Natural killer cell (primary cell): Measurements from ENCODE around the gene PCAT7. TPM values are rescaled to one million over a fixed set of nuclear protein-coding genes. Genes with fewer than 3 reads are reported as not detected.
A peak's percentile ranks its signal among the peaks of the same experiment; 100 is the strongest.

Experiments used
- ATAC-seq, 3 donors: fragments of 150-1000 bp in 2 of 3; fragments of 200-7000 bp in 1 of 3; cut with Tn5 transposase; 1 replicate in 1 of 3; 2 replicates in 2 of 3; pipeline ENCODE4 v1.10.0; 2021; ENCODE audit warnings: mild to moderate bottlenecking in 2 of 3, moderate library complexity in 2 of 3
- DNase-seq, 2 donors: peaks; one replicate each; pipeline versions ENCODE4 v3.0.0 to v3.0.0-alpha.2; 2013 to 2021; ENCODE audit warnings: mixed read lengths in 1 of 2
- H3K27ac ChIP-seq: one replicate; pipeline ENCODE4 v1.5.1; 2013; ENCODE audit warnings: mild to moderate bottlenecking, low read length
- H3K27me3 ChIP-seq: one replicate; pipeline ENCODE4 v1.6.1; 2013; ENCODE audit warnings: low read length; ENCODE audit not compliant: control insufficient read depth, insufficient read depth
- H3K36me3 ChIP-seq: one replicate; pipeline ENCODE4 v1.6.1; 2013; ENCODE audit warnings: low read length; ENCODE audit not compliant: control insufficient read depth, insufficient read depth
- H3K4me1 ChIP-seq: one replicate; pipeline ENCODE4 v1.6.1; 2013; ENCODE audit warnings: low read length; ENCODE audit not compliant: control insufficient read depth, insufficient read depth
- H3K4me3 ChIP-seq: one replicate; pipeline ENCODE4 v1.5.1; 2013; ENCODE audit warnings: low read length
- H3K9me3 ChIP-seq: one replicate; pipeline ENCODE4 v1.6.1; 2013; ENCODE audit warnings: low read length; ENCODE audit not compliant: control insufficient read depth, insufficient read depth
- H3K27ac Mint-ChIP-seq, 2 donors: one replicate each; pipeline ENCODE4 v1.8.0; 2022; ENCODE audit warnings: mild to moderate bottlenecking in 2 of 2, mixed read lengths in 2 of 2, moderate library complexity in 1 of 2
- H3K27me3 Mint-ChIP-seq, 2 donors: one replicate each; pipeline ENCODE4 v1.8.0; 2022; ENCODE audit warnings: low read depth in 2 of 2, mixed read lengths in 2 of 2
- H3K36me3 Mint-ChIP-seq: one replicate; pipeline ENCODE4 v1.8.0; 2022; ENCODE audit warnings: mixed read lengths
- H3K4me1 Mint-ChIP-seq, 2 donors: one replicate each; pipeline ENCODE4 v1.8.0; 2022; ENCODE audit warnings: mixed read lengths in 2 of 2
- H3K4me3 Mint-ChIP-seq: one replicate; pipeline ENCODE4 v1.8.0; 2022; ENCODE audit warnings: mild to moderate bottlenecking, moderate library complexity, mixed read lengths
- H3K9me3 Mint-ChIP-seq, 2 donors: one replicate each; pipeline ENCODE4 v1.8.0; 2022; ENCODE audit warnings: mixed read lengths in 2 of 2
- CTCF ChIP-seq: fragments of 200-600 bp; IDR thresholded peaks from one replicate; pipeline ENCODE4 v1.8.0; 2022; ENCODE audit warnings: antibody characterized with exemption
- WGBS: methylation state at CpG from one replicate; pipeline ENCODE4 v1.1.7; 2013; ENCODE audit warnings: missing lambda C conversion rate; ENCODE audit not compliant: insufficient coverage; 5-methylcytosine and 5-hydroxymethylcytosine counted together
- intact Hi-C: fragments of 100-400 bp; cut with micrococcal nuclease; formaldehyde crosslinking; loops from one replicate; pipeline ENCODE4 v1.14.2; 2022
- total RNA-seq, 4 donors: library from RNA; stranded (reverse); fragments of 120-200 nt in 1 of 4; gene quantifications; one replicate each; pipeline versions ENCODE4 v1.2.3 to v1.2.4, GENCODE V29; 2013 to 2022

The PCAT7 gene
- total RNA-seq, 3 donors from 2014 or later (not counting 1 experiment from before 2014, with no cell fraction given) = not detected

- Mint-ChIP-seq H3K9me3 (no peaks in the 10 kb centered on the region), H3K36me3 (no peaks in the 10 kb centered on the region), H3K27me3 (no peaks in the 10 kb centered on the region), H3K4me1 (peaks cover 9 to 13% of the 10 kb centered on the region in 2 donors), H3K27ac (no peak overlapping the region), H3K4me3 (no peak overlapping the region)
- peak in 1 of 3 donors; percentile 17 for ATAC-seq
- Histone ChIP-seq H3K4me3 (no peak overlapping the region), H3K27ac (no peak overlapping the region), H3K4me1 (peaks cover 3% of the 10 kb centered on the region), H3K9me3 (no peaks in the 10 kb centered on the region), H3K27me3 (no peaks in the 10 kb centered on the region), H3K36me3 (no peaks in the 10 kb centered on the region)
- TF ChIP-seq CTCF = no peak
- DNase-seq = peak in 1 of 2 donors; percentile 5
- WGBS = 62% methylated on average over 2 of the region's 3 CpGs
- intact Hi-C loops = no loop called here
Observed at GRCh38 chr9:94611638-94612068, 56.8 kb downstream of the PCAT7 start.

DNA sequence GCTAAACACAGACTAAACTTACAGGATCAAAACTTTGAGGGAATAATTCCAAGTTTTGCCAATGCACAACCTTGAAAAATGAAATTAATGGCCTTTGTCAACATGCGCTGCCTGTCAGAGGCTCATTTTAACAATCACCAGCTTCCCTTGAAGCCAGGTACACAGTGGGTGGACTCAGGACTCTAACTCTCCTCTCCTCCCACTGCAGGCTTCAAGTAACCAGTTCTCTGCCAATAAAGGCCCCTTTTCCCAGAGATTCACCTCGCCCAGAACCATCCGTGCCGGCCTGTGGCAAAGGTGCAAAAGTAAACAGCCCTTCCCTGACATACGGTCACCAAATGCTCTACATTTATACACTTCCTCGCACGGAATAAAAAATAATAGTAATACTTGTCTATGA is 57.2 kb downstream of the PCAT7 start:
- Mint-ChIP-seq H3K4me1 (peaks cover 9 to 13% of the 10 kb centered on the region in 2 donors), H3K27ac (no peak overlapping the region), H3K27me3 (no peaks in the 10 kb centered on the region), H3K4me3 (no peak overlapping the region), H3K9me3 (no peaks in the 10 kb centered on the region), H3K36me3 (no peaks in the 10 kb centered on the region)
- H3K9me3 ChIP-seq = no peaks in the 10 kb centered on the region
- intact Hi-C loops = no loop called here
- H3K4me1 ChIP-seq = peaks cover 3% of the 10 kb centered on the region
- no peak for TF ChIP-seq CTCF
- H3K36me3 ChIP-seq = no peaks in the 10 kb centered on the region
- H3K4me3 ChIP-seq = no peak overlapping the region
- DNase-seq (no peak), ATAC-seq (no peak)
- no peaks in the 10 kb centered on the region for H3K27me3 ChIP-seq
- no peak overlapping the region for H3K27ac ChIP-seq
- 74% methylated on average over 7 of the region's 7 CpGs for WGBS

DNA sequence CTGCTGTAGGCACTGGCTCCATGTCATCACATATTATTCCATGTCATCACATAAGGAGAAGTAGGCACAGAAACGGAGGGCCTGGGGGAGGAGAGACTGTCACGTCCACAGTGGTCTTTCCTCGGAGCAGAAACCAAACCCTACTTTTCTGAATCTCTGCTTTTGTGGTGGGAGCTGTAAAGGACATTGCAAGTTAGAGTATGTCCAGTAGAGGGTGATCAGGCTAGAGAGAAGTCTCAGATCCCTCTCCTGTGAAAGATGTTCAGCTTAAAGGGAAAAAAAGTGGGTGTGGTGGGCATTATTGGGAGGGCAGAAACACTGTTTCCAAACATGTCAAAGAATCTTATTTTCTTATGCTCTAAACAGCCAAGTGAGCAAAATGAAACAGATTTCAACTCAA is 58.1 kb downstream of the PCAT7 start:
- Histone ChIP-seq H3K27me3 (no peaks in the 10 kb centered on the region), H3K27ac (no peak overlapping the region), H3K36me3 (peaks cover 2% of the 10 kb centered on the region), H3K9me3 (no peaks in the 10 kb centered on the region), H3K4me1 (peaks cover 3% of the 10 kb centered on the region), H3K4me3 (no peak overlapping the region)
- no peak for ATAC-seq
- WGBS = 90% methylated on average over 3 of the region's 3 CpGs
- Mint-ChIP-seq H3K9me3 (no peaks in the 10 kb centered on the region), H3K27me3 (no peaks in the 10 kb centered on the region), H3K4me3 (no peak overlapping the region), H3K36me3 (no peaks in the 10 kb centered on the region), H3K27ac (no peak overlapping the region), H3K4me1 (peaks cover 9 to 13% of the 10 kb centered on the region in 2 donors)
- no peak for TF ChIP-seq CTCF
- intact Hi-C loops = no loop called here
- no peak for DNase-seq

GRCh38 chr9:94619026-94619425 is 64.1 kb downstream of the PCAT7 start:
- no peak for TF ChIP-seq CTCF
- Histone ChIP-seq H3K27me3 (no peaks in the 10 kb centered on the region), H3K27ac (no peak overlapping the region), H3K4me3 (no peak overlapping the region), H3K9me3 (no peaks in the 10 kb centered on the region), H3K4me1 (no peaks in the 10 kb centered on the region), H3K36me3 (peaks cover 2% of the 10 kb centered on the region)
- WGBS = 98% methylated on average over 4 of the region's 4 CpGs
- Mint-ChIP-seq H3K4me3 (no peak overlapping the region), H3K27me3 (no peaks in the 10 kb centered on the region), H3K9me3 (no peaks in the 10 kb centered on the region), H3K4me1 (no peaks in the 10 kb centered on the region), H3K36me3 (no peaks in the 10 kb centered on the region), H3K27ac (no peak overlapping the region)
- no peak for ATAC-seq
- no peak for DNase-seq
- intact Hi-C loops = no loop called here
